ENCODE results near the gene CCDC175.

DNA sequence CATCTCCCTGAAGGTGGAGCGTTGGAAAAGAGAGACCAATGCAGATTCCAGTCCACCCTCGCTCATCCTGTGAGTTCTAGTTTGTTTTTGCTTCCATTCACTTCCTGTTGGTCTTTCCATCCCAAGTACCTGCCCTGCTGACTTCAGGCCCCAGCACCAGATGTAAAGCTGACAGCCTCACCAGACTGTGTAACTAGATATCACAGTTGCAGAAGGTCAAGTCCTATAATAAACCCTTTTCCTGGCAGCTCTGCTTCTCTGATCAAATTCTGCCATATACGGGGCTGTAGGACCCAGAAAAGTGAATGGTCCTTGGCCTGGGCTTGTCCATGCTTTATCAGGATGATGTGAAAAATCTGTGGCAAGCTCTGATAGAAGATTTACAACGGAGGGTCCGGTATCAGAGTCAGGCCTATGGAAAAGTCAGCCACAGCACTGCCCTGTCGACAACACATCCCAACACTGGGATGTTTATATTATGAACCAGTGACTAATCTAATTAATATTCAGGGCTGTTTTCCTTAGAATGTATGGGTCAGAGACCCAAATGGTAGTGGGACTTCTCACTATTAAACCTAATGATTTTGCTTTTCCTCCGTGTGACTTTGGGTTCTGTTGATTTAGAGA is 42.1 kb downstream of the CCDC175 start:
- no peak for TF ChIP-seq CTCF (conservative IDR thresholded peaks at IDR 0.05; ENCODE audit: low read length)
- no peak for TF ChIP-seq EZH2phosphoT487 (IDR thresholded peaks at IDR 0.05; ENCODE audit: borderline replicate concordance)
